BLaER1 treated with 17β-estradiol and CSF1 and Interleukin-3, amounts not matched to agents 10 nM and 100 nM (cell line): ENCODE results near the gene WRAP73.

Experiments used
- H3K27ac ChIP-seq, 11 experiments: shearing (Covaris generic); formaldehyde crosslinking; 2 replicates each; pipeline ENCODE4 v1.8.1; 2022
- H3K27me3 ChIP-seq, 11 experiments: shearing (Covaris generic); formaldehyde crosslinking; 2 replicates each; pipeline ENCODE4 v1.8.1; 2022
- H3K36me3 ChIP-seq, 11 experiments: shearing (Covaris generic); formaldehyde crosslinking; 2 replicates each; pipeline ENCODE4 v1.8.1; 2022
- H3K4me1 ChIP-seq, 10 experiments: shearing (Covaris generic); formaldehyde crosslinking; 2 replicates each; pipeline ENCODE4 v1.8.1; 2022
- H3K4me2 ChIP-seq, 11 experiments: shearing (Covaris generic); formaldehyde crosslinking; 2 replicates each; pipeline ENCODE4 v1.8.1; 2022
- H3K4me3 ChIP-seq, 10 experiments: shearing (Covaris generic); formaldehyde crosslinking; 2 replicates each; pipeline ENCODE4 v1.8.1; 2022
- H3K9ac ChIP-seq, 11 experiments: shearing (Covaris generic); formaldehyde crosslinking; 2 replicates each; pipeline ENCODE4 v1.8.1; 2022
- H3K9me3 ChIP-seq, 11 experiments: shearing (Covaris generic); formaldehyde crosslinking; replicated peaks in 1 of 11; 2 replicates each; pipeline ENCODE4 v1.8.1; 2022
- H4K20me1 ChIP-seq, 11 experiments: shearing (Covaris generic); formaldehyde crosslinking; 2 replicates each; pipeline ENCODE4 v1.8.1; 2022
- Cebpa-rat ChIP-seq, 11 experiments: shearing (Covaris generic); IDR thresholded peaks; 2 replicates each; pipeline ENCODE4 v1.8.1; 2022

Gene WRAP73

GRCh38 chr1:3608154-3608553 is 41.7 kb downstream of the WRAP73 start:
- Histone ChIP-seq H4K20me1 (peaks cover 0 to 95% (median 76%) of the 10 kb centered on the region in 11 experiments; a peak in 18 of 22 replicates), H3K9ac (peak overlapping the region in 7 of 11 experiments; percentile 77 to 89 (median 86); a peak in 10 of 22 replicates), H3K4me1 (peaks cover 35 to 89% (median 68%) of the 10 kb centered on the region in 10 experiments)

GRCh38 chr1:3607703-3608065 is 42.2 kb downstream of the WRAP73 start:
- peaks cover 0 to 95% (median 79%) of the 10 kb centered on the region in 11 experiments; a peak in 18 of 22 replicates for H4K20me1 ChIP-seq
- TF ChIP-seq Cebpa-rat (IDR thresholded peaks at IDR 0.05), result no peak
- H3K9me3 ChIP-seq, result no peaks in the 10 kb centered on the region
- peaks cover 0 to 19% (median 10%) of the 10 kb centered on the region in 11 experiments; a peak in 19 of 22 replicates for H3K27me3 ChIP-seq
- H3K9ac ChIP-seq, result peak overlapping the region in 4 of 11 experiments; percentile 5 to 87 (median 53); a peak in 3 of 22 replicates
- H3K4me2 ChIP-seq, result peak overlapping the region in 9 of 11 experiments; percentile 95 to 100 (median 99); a peak in 14 of 22 replicates
- peaks cover 0 to 40% (median 16%) of the 10 kb centered on the region in 11 experiments; a peak in 12 of 22 replicates for H3K36me3 ChIP-seq
- H3K4me1 ChIP-seq, result peaks cover 33 to 88% (median 68%) of the 10 kb centered on the region in 10 experiments
- H3K4me3 ChIP-seq, result no peak overlapping the region
- H3K27ac ChIP-seq, result no peak overlapping the region

More at GRCh38 chr1:3608154-3608553, 41.7 kb downstream of the WRAP73 start:
- Histone ChIP-seq H3K4me2 (peak overlapping the region; percentile 95 to 100 (median 99)), H3K27me3 (peaks cover 0 to 23% (median 14%) of the 10 kb centered on the region in 11 experiments; a peak in 19 of 22 replicates), H3K27ac (peak overlapping the region in 1 of 11 experiments; percentile 88; a peak in 2 of 22 replicates), H3K4me3 (peak overlapping the region in 4 of 10 experiments; percentile 76 to 81 (median 80); a peak in 4 of 20 replicates), H3K36me3 (peaks cover 0 to 35% (median 16%) of the 10 kb centered on the region in 11 experiments; a peak in 12 of 22 replicates), H3K9me3 (no peaks in the 10 kb centered on the region)
- no peak for TF ChIP-seq Cebpa-rat (IDR thresholded peaks at IDR 0.05)

GRCh38 chr1:3606779-3607702 is 42.9 kb downstream of the WRAP73 start:
- 0 out of 22 replicates have a peak overlapping the region, but pooled peaks of 2 of the 11 experiments have one; percentile 5 to 20 for H3K9ac ChIP-seq
- TF ChIP-seq Cebpa-rat (IDR thresholded peaks at IDR 0.05), result no peak
- H3K27me3 ChIP-seq, result peaks cover 0 to 12% (median 4%) of the 10 kb centered on the region in 11 experiments; a peak in 18 of 22 replicates
- H3K27ac ChIP-seq, result no peak overlapping the region
- no peak overlapping the region for H3K4me3 ChIP-seq
- H3K9me3 ChIP-seq, result no peaks in the 10 kb centered on the region
- H3K4me1 ChIP-seq, result peaks cover 33 to 88% (median 68%) of the 10 kb centered on the region in 10 experiments
- H3K4me2 ChIP-seq, result peak overlapping the region in 8 of 11 experiments; percentile 9 to 100 (median 98); a peak in 13 of 22 replicates
- H3K36me3 ChIP-seq, result peaks cover 0 to 44% (median 19%) of the 10 kb centered on the region in 11 experiments; a peak in 12 of 22 replicates
- H4K20me1 ChIP-seq, result peaks cover 0 to 95% (median 82%) of the 10 kb centered on the region in 11 experiments; a peak in 18 of 22 replicates

- Histone ChIP-seq H3K27ac (no peak overlapping the region), H3K9me3 (no peaks in the 10 kb centered on the region), H3K36me3 (peaks cover 0 to 61% (median 22%) of the 10 kb centered on the region in 11 experiments; a peak in 12 of 22 replicates), H3K4me1 (peaks cover 24 to 97% (median 79%) of the 10 kb centered on the region in 10 experiments), H4K20me1 (peaks cover 0 to 100% (median 96%) of the 10 kb centered on the region in 11 experiments; a peak in 17 of 22 replicates), H3K27me3 (peaks cover 0 to 7% (median 0%) of the 10 kb centered on the region in 11 experiments; a peak in 1 of 22 replicates), H3K9ac (no peak overlapping the region), H3K4me2 (peak overlapping the region in 3 of 11 experiments; percentile 1 to 21 (median 4); a peak in 2 of 22 replicates), H3K4me3 (no peak overlapping the region)
- no peak for TF ChIP-seq Cebpa-rat (IDR thresholded peaks at IDR 0.05)
These were observed 44.7 kb downstream of the WRAP73 start for GRCh38 chr1:3604997-3605823.

GRCh38 chr1:3604468-3604974 is 45.4 kb downstream of the WRAP73 start:
- H3K36me3 ChIP-seq, result peaks cover 0 to 61% (median 22%) of the 10 kb centered on the region in 11 experiments; a peak in 12 of 22 replicates
- peaks cover 24 to 97% (median 79%) of the 10 kb centered on the region in 10 experiments for H3K4me1 ChIP-seq
- TF ChIP-seq Cebpa-rat (IDR thresholded peaks at IDR 0.05), result no peak
- peaks cover 0 to 100% (median 94%) of the 10 kb centered on the region in 11 experiments; a peak in 17 of 22 replicates for H4K20me1 ChIP-seq
- no peak overlapping the region for H3K9ac ChIP-seq
- no peaks in the 10 kb centered on the region for H3K9me3 ChIP-seq
- no peak overlapping the region for H3K27ac ChIP-seq
- no peak overlapping the region for H3K4me3 ChIP-seq
- 0 out of 22 replicates have a peak, but pooled peaks cover 0 to 5% (median 0%) of the 10 kb centered on the region in 11 experiments for H3K27me3 ChIP-seq
- peak overlapping the region in 1 of 11 experiments; percentile 1; a peak in 1 of 22 replicates for H3K4me2 ChIP-seq

- H3K27me3 ChIP-seq, result peaks cover 0 to 12% (median 0%) of the 10 kb centered on the region in 11 experiments; a peak in 1 of 22 replicates
- H3K4me3 ChIP-seq, result no peak overlapping the region
These were observed 46.1 kb downstream of the WRAP73 start for GRCh38 chr1:3603571-3604467.

GRCh38 chr1:3603156-3603555 is 46.7 kb downstream of the WRAP73 start:
- H3K9me3 ChIP-seq, result no peaks in the 10 kb centered on the region
- peaks cover 0 to 61% (median 22%) of the 10 kb centered on the region in 11 experiments; a peak in 12 of 22 replicates for H3K36me3 ChIP-seq
- TF ChIP-seq Cebpa-rat (IDR thresholded peaks at IDR 0.05), result no peak
- peaks cover 0 to 100% (median 90%) of the 10 kb centered on the region in 11 experiments; a peak in 17 of 22 replicates for H4K20me1 ChIP-seq
- H3K4me3 ChIP-seq, result no peak overlapping the region
- H3K9ac ChIP-seq, result 0 out of 22 replicates have a peak overlapping the region, but pooled peaks of 1 of the 11 experiments have one; percentile 5
- H3K4me1 ChIP-seq, result peaks cover 24 to 97% (median 79%) of the 10 kb centered on the region in 10 experiments
- H3K27ac ChIP-seq, result no peak overlapping the region
- peaks cover 0 to 12% (median 0%) of the 10 kb centered on the region in 11 experiments; a peak in 2 of 22 replicates for H3K27me3 ChIP-seq
- H3K4me2 ChIP-seq, result peak overlapping the region in 6 of 11 experiments; percentile 23 to 100 (median 94); a peak in 3 of 22 replicates

More at GRCh38 chr1:3603571-3604467, 46.1 kb downstream of the WRAP73 start:
- Histone ChIP-seq H3K27ac (no peak overlapping the region), H3K4me2 (peak overlapping the region in 3 of 11 experiments; percentile 1 to 96 (median 1); a peak in 2 of 22 replicates), H4K20me1 (peaks cover 0 to 100% (median 95%) of the 10 kb centered on the region in 11 experiments; a peak in 17 of 22 replicates), H3K9ac (no peak overlapping the region), H3K9me3 (no peaks in the 10 kb centered on the region), H3K36me3 (peaks cover 0 to 61% (median 22%) of the 10 kb centered on the region in 11 experiments; a peak in 12 of 22 replicates), H3K4me1 (peaks cover 24 to 97% (median 79%) of the 10 kb centered on the region in 10 experiments)
- no peak for TF ChIP-seq Cebpa-rat (IDR thresholded peaks at IDR 0.05)
